Activated naive CD8-positive, alpha-beta T cell treated with anti-CD3 and anti-CD28 coated beads, Interleukin-2, amount 50 U/mL, for 16 hours (primary cell): ENCODE measurements around the gene SLC37A1.
A peak's percentile ranks its signal among the peaks of the same experiment; 100 is the strongest.

Source experiments
- DNase-seq: peaks from one replicate; pipeline ENCODE4 v3.0.0-alpha.2; 2020; ENCODE audit warnings: low read depth, low spot score

SLC37A1 gene

GRCh38 chr21:42507418-42507817, 6.2 kb upstream of the SLC37A1 start:
- no peak for DNase-seq

GRCh38 chr21:42508371-42508770, 5.3 kb upstream of the SLC37A1 start:
- DNase-seq = no peak

GRCh38 chr21:42509244-42509643, 4.4 kb upstream of the SLC37A1 start:
- DNase-seq = no peak

GRCh38 chr21:42512346-42513034, 1.2 kb upstream of the SLC37A1 start:
- no peak for DNase-seq

- peak; percentile 34 for DNase-seq
Observed at GRCh38 chr21:42513985-42514882, 582 bp downstream of the SLC37A1 start.

- DNase-seq = no peak
Observed at GRCh38 chr21:42514883-42515228, 1.2 kb downstream of the SLC37A1 start.

GRCh38 chr21:42515708-42516502, 2.3 kb downstream of the SLC37A1 start:
- DNase-seq = no peak

GRCh38 chr21:42518215-42518614, 4.6 kb downstream of the SLC37A1 start:
- DNase-seq = no peak

- no peak for DNase-seq
Observed at GRCh38 chr21:42518626-42519025, 5.0 kb downstream of the SLC37A1 start.

- no peak for DNase-seq
Observed at GRCh38 chr21:42520628-42521253, 7.1 kb downstream of the SLC37A1 start.

- no peak for DNase-seq
Observed at GRCh38 chr21:42521384-42521783, 7.7 kb downstream of the SLC37A1 start.

- DNase-seq = no peak
Observed at GRCh38 chr21:42521805-42522204, 8.2 kb downstream of the SLC37A1 start.

GRCh38 chr21:42522271-42522670, 8.6 kb downstream of the SLC37A1 start:
- no peak for DNase-seq

GRCh38 chr21:42522771-42523170, 9.1 kb downstream of the SLC37A1 start:
- no peak for DNase-seq

GRCh38 chr21:42523211-42523610, 9.6 kb downstream of the SLC37A1 start:
- no peak for DNase-seq

GRCh38 chr21:42523941-42524340, 10.3 kb downstream of the SLC37A1 start:
- no peak for DNase-seq

GRCh38 chr21:42524341-42525028, 10.8 kb downstream of the SLC37A1 start:
- DNase-seq = no peak

GRCh38 chr21:42525029-42525581, 11.5 kb downstream of the SLC37A1 start:
- DNase-seq = no peak

- DNase-seq = no peak
Observed at GRCh38 chr21:42525676-42526378, 12.2 kb downstream of the SLC37A1 start.

- DNase-seq = no peak
Observed at GRCh38 chr21:42526379-42526727, 12.7 kb downstream of the SLC37A1 start.
